Stimulated activated CD8-positive, alpha-beta memory T cell treated with anti-CD3 and anti-CD28 coated beads, Interleukin-15, amount 100 ng/mL, for 48 hours (primary cell): ENCODE data around the gene CCDC74B.
"Not testable (repeated sequence)": the region's sequence is repeated elsewhere in the genome, so short reads cannot be mapped to it uniquely, and the experiment has no call there.

Experiments
- DNase-seq, 2 donors: peaks; one replicate each; pipeline ENCODE4 v3.0.0-alpha.2; 2020; ENCODE audit warnings: low read depth in 2 of 2

Gene CCDC74B

GRCh38 chr2:130150181-130151144 is 5.6 kb upstream of the CCDC74B start:
- DNase-seq, result no peak

GRCh38 chr2:130148515-130148914 is 3.6 kb upstream of the CCDC74B start:
- DNase-seq, result not testable (repeated sequence)

- not testable (repeated sequence) for DNase-seq
These were observed 1.5 kb downstream of the CCDC74B start for GRCh38 chr2:130143266-130144039.

GRCh38 chr2:130142396-130143265 is 2.3 kb downstream of the CCDC74B start:
- not testable (repeated sequence) for DNase-seq

- not testable (repeated sequence) for DNase-seq
These were observed 3.1 kb downstream of the CCDC74B start for GRCh38 chr2:130141645-130142370.

- DNase-seq, result not testable (repeated sequence)
These were observed 3.9 kb downstream of the CCDC74B start for GRCh38 chr2:130141002-130141401.

- not testable (repeated sequence) for DNase-seq
These were observed 4.4 kb downstream of the CCDC74B start for GRCh38 chr2:130140516-130140915.

- not testable (repeated sequence) for DNase-seq
These were observed 5.3 kb downstream of the CCDC74B start for GRCh38 chr2:130139331-130140280.

- DNase-seq, result not testable (repeated sequence)
These were observed 6.1 kb downstream of the CCDC74B start for GRCh38 chr2:130138841-130139251.

- DNase-seq, result not testable (repeated sequence)
These were observed 6.6 kb downstream of the CCDC74B start for GRCh38 chr2:130138326-130138725.

- DNase-seq, result not testable (repeated sequence)
These were observed 7.8 kb downstream of the CCDC74B start for GRCh38 chr2:130137118-130137517.

GRCh38 chr2:130136546-130136945 is 8.4 kb downstream of the CCDC74B start:
- DNase-seq, result not testable (repeated sequence)

GRCh38 chr2:130135692-130136541 is 9.0 kb downstream of the CCDC74B start:
- no peak for DNase-seq

GRCh38 chr2:130129120-130129829 is 15.6 kb downstream of the CCDC74B start, which contains the start of gene POTEF:
Gene POTEF, minus strand, starts transcription at chr2:130129222. Its CDS starts 8,707 bp downstream, at chr2:130120515.
- DNase-seq, result not testable (repeated sequence)

- not testable (repeated sequence) for DNase-seq
These were observed 16.4 kb downstream of the CCDC74B start for GRCh38 chr2:130128464-130128863.

- not testable (repeated sequence) for DNase-seq
These were observed 17.2 kb downstream of the CCDC74B start for GRCh38 chr2:130127726-130128125.

- not testable (repeated sequence) for DNase-seq
These were observed 24.0 kb downstream of the CCDC74B start for GRCh38 chr2:130120924-130121323.
